Activated naive CD4-positive, alpha-beta T cell treated with anti-CD3 and anti-CD28 coated beads, Interleukin-2, amount 10 ng/mL, durations not matched to agents 7 days and 5 days (primary cell): ENCODE measurements around the gene EPN1.
"Not testable (repeated sequence)": the region's sequence is repeated elsewhere in the genome, so short reads cannot be mapped to it uniquely, and the experiment has no call there.

Source experiments
- CTCF ChIA-PET: fragments of 350-600 bp; sonication (Branson Sonifier 250); formaldehyde crosslinking; loops from one replicate; lab custom pipeline; 2021; ENCODE audit warnings: antibody characterized with exemption; lab: Charles Lee
- DNase-seq: peaks from one replicate; pipeline ENCODE4 v3.0.0-alpha.2; 2020
- H3K27ac Mint-ChIP-seq: one replicate; pipeline ENCODE4 v1.8.0; 2021; ENCODE audit warnings: mild to moderate bottlenecking, moderate library complexity, mixed read lengths
- H3K27me3 Mint-ChIP-seq: one replicate; pipeline ENCODE4 v1.8.0; 2021; ENCODE audit warnings: mild to moderate bottlenecking, mixed read lengths
- H3K36me3 Mint-ChIP-seq: one replicate; pipeline ENCODE4 v1.8.0; 2021; ENCODE audit warnings: mixed read lengths
- H3K4me1 Mint-ChIP-seq: one replicate; pipeline ENCODE4 v1.8.0; 2021; ENCODE audit warnings: mixed read lengths
- H3K4me3 Mint-ChIP-seq: one replicate; pipeline ENCODE4 v1.8.0; 2021; ENCODE audit warnings: mild to moderate bottlenecking, moderate library complexity, mixed read lengths
- H3K9me3 Mint-ChIP-seq: one replicate; pipeline ENCODE4 v1.8.0; 2021; ENCODE audit warnings: mixed read lengths

The EPN1 gene

GRCh38 chr19:55712804-55713631 lies 38.0 kb downstream of the EPN1 start:
- Mint-ChIP-seq H3K36me3 (peaks cover 3% of the 10 kb centered on the region), H3K9me3 (peaks cover 20% of the 10 kb centered on the region), H3K4me1 (no peaks in the 10 kb centered on the region), H3K27me3 (peaks cover 9% of the 10 kb centered on the region), H3K27ac (peak overlapping the region; percentile 62), H3K4me3 (no peak overlapping the region)
- DNase-seq = no peak
- CTCF ChIA-PET = no interaction called here

DNA sequence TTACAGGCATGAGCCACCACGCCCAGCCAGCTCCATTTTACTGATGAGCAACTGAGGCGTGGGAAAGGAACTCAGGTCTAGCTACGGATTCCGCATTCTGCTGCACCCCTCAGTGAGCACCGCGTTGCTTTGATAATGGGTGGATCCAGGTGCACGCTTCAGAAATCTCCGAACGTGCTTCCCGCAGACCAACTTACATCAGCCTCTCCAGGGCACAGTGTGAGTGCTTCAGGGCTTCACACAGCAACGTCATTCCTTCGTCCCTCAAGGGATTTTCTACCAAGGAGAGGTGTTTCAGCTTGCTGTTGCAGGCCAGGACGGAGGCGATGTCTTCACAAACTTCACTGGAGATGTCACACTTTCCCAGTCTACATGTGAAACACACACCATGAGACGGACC lies 41.5 kb downstream of the EPN1 start:
- peaks cover 12% of the 10 kb centered on the region for H3K27me3 Mint-ChIP-seq
- peaks cover 31% of the 10 kb centered on the region for H3K9me3 Mint-ChIP-seq
- no peak for DNase-seq
- H3K4me1 Mint-ChIP-seq = no peaks in the 10 kb centered on the region
- CTCF ChIA-PET = no interaction called here
- H3K4me3 Mint-ChIP-seq = no peak overlapping the region
- H3K36me3 Mint-ChIP-seq = peaks cover 3% of the 10 kb centered on the region
- H3K27ac Mint-ChIP-seq = no peak overlapping the region

GRCh38 chr19:55717251-55717650 lies 42.2 kb downstream of the EPN1 start:
- H3K9me3 Mint-ChIP-seq = peaks cover 31% of the 10 kb centered on the region
- no peak overlapping the region for H3K4me3 Mint-ChIP-seq
- CTCF ChIA-PET = no interaction called here
- no peak for DNase-seq
- H3K27me3 Mint-ChIP-seq = peaks cover 9% of the 10 kb centered on the region
- no peaks in the 10 kb centered on the region for H3K4me1 Mint-ChIP-seq
- H3K27ac Mint-ChIP-seq = no peak overlapping the region
- H3K36me3 Mint-ChIP-seq = peaks cover 2% of the 10 kb centered on the region

GRCh38 chr19:55717879-55718711 lies 43.1 kb downstream of the EPN1 start:
- CTCF ChIA-PET, H3K36me3 Mint-ChIP-seq, DNase-seq, H3K4me3 Mint-ChIP-seq, H3K27me3 Mint-ChIP-seq, H3K4me1 Mint-ChIP-seq, H3K27ac Mint-ChIP-seq: not testable (repeated sequence)
- H3K9me3 Mint-ChIP-seq = peaks cover 31% of the 10 kb centered on the region

GRCh38 chr19:55720214-55720746 lies 45.3 kb downstream of the EPN1 start:
- H3K27me3 Mint-ChIP-seq = peaks cover 9% of the 10 kb centered on the region
- CTCF ChIA-PET = no interaction called here

GRCh38 chr19:55720801-55721200 lies 45.8 kb downstream of the EPN1 start:
- no peaks in the 10 kb centered on the region for H3K4me1 Mint-ChIP-seq
- DNase-seq = no peak
- CTCF ChIA-PET = no interaction called here
- no peaks in the 10 kb centered on the region for H3K36me3 Mint-ChIP-seq
- H3K27me3 Mint-ChIP-seq = peaks cover 9% of the 10 kb centered on the region
- H3K27ac Mint-ChIP-seq = no peak overlapping the region
- H3K9me3 Mint-ChIP-seq = peaks cover 24% of the 10 kb centered on the region
- no peak overlapping the region for H3K4me3 Mint-ChIP-seq

More at GRCh38 chr19:55720214-55720746, 45.3 kb downstream of the EPN1 start:
- H3K27ac Mint-ChIP-seq = no peak overlapping the region
- peaks cover 24% of the 10 kb centered on the region for H3K9me3 Mint-ChIP-seq
- DNase-seq = no peak
- no peaks in the 10 kb centered on the region for H3K4me1 Mint-ChIP-seq
- H3K36me3 Mint-ChIP-seq = no peaks in the 10 kb centered on the region
- no peak overlapping the region for H3K4me3 Mint-ChIP-seq

GRCh38 chr19:55723491-55723890 lies 48.5 kb downstream of the EPN1 start:
- CTCF ChIA-PET = no interaction called here
- DNase-seq = no peak
- Mint-ChIP-seq H3K27ac (no peak overlapping the region), H3K36me3 (no peaks in the 10 kb centered on the region), H3K4me3 (no peak overlapping the region), H3K27me3 (peaks cover 3% of the 10 kb centered on the region), H3K4me1 (no peaks in the 10 kb centered on the region), H3K9me3 (peaks cover 24% of the 10 kb centered on the region)

DNA sequence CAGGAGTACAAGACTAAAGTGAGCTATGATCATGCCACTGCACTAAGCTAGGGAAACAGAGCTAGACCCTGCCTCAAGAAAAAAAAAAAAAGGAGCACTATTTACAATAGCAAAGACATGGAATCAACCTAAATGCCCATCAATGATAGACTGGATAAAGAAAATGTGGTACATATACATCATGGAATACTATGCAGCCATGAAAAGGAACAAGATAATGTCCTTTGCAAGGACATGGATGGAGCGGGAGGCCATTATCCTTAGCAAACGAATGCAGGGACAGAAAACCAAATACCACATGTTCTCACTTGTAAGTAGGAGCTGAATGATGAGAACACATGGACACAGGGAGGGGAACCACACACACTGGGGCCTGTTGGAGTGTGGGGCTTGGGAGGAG lies 55.4 kb downstream of the EPN1 start:
- CTCF ChIA-PET, DNase-seq, H3K27ac Mint-ChIP-seq: not testable (repeated sequence)

GRCh38 chr19:55738302-55738701 lies 63.3 kb downstream of the EPN1 start, which contains the start of gene NLRP9:
Gene NLRP9, minus strand, starts transcription at chr19:55738402. Its CDS starts 28 bp downstream, at chr19:55738374.
- Mint-ChIP-seq H3K9me3 (no peaks in the 10 kb centered on the region), H3K36me3 (no peaks in the 10 kb centered on the region), H3K4me1 (no peaks in the 10 kb centered on the region), H3K27me3 (no peaks in the 10 kb centered on the region), H3K4me3 (no peak within 1 kb of the TSS), H3K27ac (no peak within 1 kb of the TSS)
- DNase-seq = no peak
- CTCF ChIA-PET = interaction anchor here (1.1 kb wide), 1 partner anchor 106 kb away, joined by 3 read pairs; no protein-coding TSS in a partner anchor

More for the DNA sequence above, 55.4 kb downstream of the EPN1 start:
- H3K9me3 Mint-ChIP-seq = peaks cover 18% of the 10 kb centered on the region
- not testable (repeated sequence) for H3K4me3 Mint-ChIP-seq, H3K4me1 Mint-ChIP-seq, H3K36me3 Mint-ChIP-seq, H3K27me3 Mint-ChIP-seq

DNA sequence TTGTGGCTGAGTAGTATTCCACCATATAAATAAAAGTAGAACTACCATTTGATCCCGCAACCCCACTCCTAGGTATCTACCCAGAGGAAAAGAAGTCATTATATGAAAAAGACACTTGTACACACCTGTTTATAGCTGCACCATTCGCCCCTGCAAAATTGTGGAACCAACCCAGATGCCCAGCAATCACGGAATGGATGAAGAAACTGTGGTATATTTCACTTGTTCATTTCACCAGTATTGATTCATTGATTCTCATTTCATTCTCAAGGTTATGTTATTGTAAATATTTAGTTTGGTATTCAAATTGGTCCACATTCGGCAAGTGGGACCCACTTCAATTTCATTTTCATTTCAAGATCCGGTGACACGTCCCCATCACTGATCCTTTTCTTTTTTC lies 75.7 kb downstream of the EPN1 start:
- no peaks in the 10 kb centered on the region for H3K36me3 Mint-ChIP-seq
- no peaks in the 10 kb centered on the region for H3K27me3 Mint-ChIP-seq
- no peak overlapping the region for H3K27ac Mint-ChIP-seq
- no peaks in the 10 kb centered on the region for H3K9me3 Mint-ChIP-seq
- H3K4me3 Mint-ChIP-seq = no peak overlapping the region
- CTCF ChIA-PET = interaction anchor here (0.6 kb wide), 1 partner anchor 40 kb away, joined by 3 read pairs; no protein-coding TSS in a partner anchor
- no peak for DNase-seq
- H3K4me1 Mint-ChIP-seq = no peaks in the 10 kb centered on the region

- DNase-seq = no peak
- no peak overlapping the region for H3K27ac Mint-ChIP-seq
- peaks cover 4% of the 10 kb centered on the region for H3K27me3 Mint-ChIP-seq
- peaks cover 5% of the 10 kb centered on the region for H3K9me3 Mint-ChIP-seq
- CTCF ChIA-PET = no interaction called here
- H3K36me3 Mint-ChIP-seq = no peaks in the 10 kb centered on the region
- no peak overlapping the region for H3K4me3 Mint-ChIP-seq
- H3K4me1 Mint-ChIP-seq = no peaks in the 10 kb centered on the region
Measured at GRCh38 chr19:55753401-55753800, 78.4 kb downstream of the EPN1 start.

- H3K4me3 Mint-ChIP-seq, DNase-seq, H3K9me3 Mint-ChIP-seq, H3K36me3 Mint-ChIP-seq, H3K4me1 Mint-ChIP-seq, CTCF ChIA-PET, H3K27ac Mint-ChIP-seq, H3K27me3 Mint-ChIP-seq: not testable (repeated sequence)
Measured at GRCh38 chr19:55756808-55757207, 81.8 kb downstream of the EPN1 start.

- H3K36me3 Mint-ChIP-seq, DNase-seq, H3K4me3 Mint-ChIP-seq, H3K9me3 Mint-ChIP-seq, CTCF ChIA-PET, H3K4me1 Mint-ChIP-seq, H3K27me3 Mint-ChIP-seq, H3K27ac Mint-ChIP-seq: not testable (repeated sequence)
Measured at GRCh38 chr19:55758797-55759196, 83.8 kb downstream of the EPN1 start, which contains the start of gene RFPL4A. Gene RFPL4A, plus strand, starts transcription at chr19:55759097. Its CDS starts 2,704 bp downstream, at chr19:55761801.
